Measurements from ENCODE around the gene UBQLN4. TPM values are rescaled to one million over a fixed set of nuclear protein-coding genes. Genes with fewer than 3 reads are reported as not detected.

Gene UBQLN4
- total and polyA plus RNA-seq, 4 donors, result 7.4 to 17.8 (median 11.3) TPM

DNA sequence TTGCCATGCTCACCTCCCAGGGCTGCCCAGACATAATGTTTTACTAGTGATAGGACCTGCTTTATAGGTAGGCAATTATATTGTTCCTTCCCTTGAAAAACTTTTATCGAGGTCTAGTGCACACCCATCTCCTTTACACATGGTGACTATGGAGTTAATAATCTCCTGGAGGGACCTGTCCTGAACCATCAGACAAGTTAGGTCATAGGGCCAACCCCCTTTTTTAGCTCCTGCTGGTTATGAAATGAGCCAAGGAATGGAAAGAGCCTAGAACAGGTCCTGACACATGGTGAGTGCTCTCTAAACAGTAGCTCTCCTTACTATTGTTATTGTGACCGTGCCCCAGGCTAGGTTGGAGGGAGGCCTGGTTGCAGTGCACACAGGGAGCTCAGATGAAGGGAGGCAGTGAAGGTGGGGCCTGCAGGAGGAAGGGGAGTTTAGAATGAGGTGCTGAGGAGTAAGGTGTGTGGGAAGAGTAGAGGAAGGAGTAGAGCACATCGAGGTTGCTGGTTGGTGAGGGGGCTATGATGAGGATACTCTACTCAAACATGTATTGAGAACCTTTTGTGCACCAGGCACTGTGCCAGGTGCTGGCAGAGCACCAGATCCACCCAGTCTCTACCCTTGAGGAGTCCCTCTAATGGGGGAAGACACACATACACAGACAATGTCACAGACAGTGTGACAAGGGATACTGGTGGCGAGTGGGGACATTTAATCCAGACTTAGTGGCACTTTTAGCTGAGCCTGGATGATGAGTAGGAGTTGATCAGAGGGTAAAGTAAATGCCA is 46.8 kb upstream of the UBQLN4 start:
- 85% methylated on average over 4 of the region's 4 CpGs for WGBS
- DNase-seq (ENCODE audit: low spot score), result no peak
- no peak overlapping the region for H3K27ac ChIP-seq (ENCODE audit: low read depth in 1 of 2, low read length in 2 of 2)

DNA sequence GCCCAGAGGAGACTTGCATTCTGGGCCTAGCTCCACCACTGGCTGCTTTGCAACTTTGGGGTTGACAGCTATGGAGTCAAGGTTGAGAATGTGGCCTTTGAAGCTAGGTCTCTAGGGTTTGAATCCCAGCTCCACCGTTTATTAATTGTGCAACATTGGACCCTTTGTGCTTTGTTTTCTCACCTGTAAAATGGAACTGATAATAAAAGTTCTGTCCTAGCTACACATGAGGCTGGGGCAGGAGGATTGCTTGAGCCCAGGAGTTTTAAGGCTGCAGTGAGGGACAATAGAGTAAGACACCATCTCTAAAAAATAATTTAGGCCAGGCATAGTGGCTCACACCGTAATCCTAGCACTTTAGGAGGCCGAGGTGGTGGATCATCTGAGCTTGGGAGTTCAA is 45.7 kb upstream of the UBQLN4 start:
- H3K36me3 ChIP-seq (ENCODE audit: control insufficient read depth in 4 of 4, insufficient read depth in 3 of 4, low read depth in 1 of 4, low read length in 3 of 4), result no peaks in the 10 kb centered on the region
- H3K9ac ChIP-seq (ENCODE audit: low read depth in 1 of 2, low read length in 2 of 2), result no peak overlapping the region
- peaks cover 0 to 9% (median 2%) of the 10 kb centered on the region in 4 donors for H3K4me1 ChIP-seq (ENCODE audit: control insufficient read depth in 4 of 4, insufficient read depth in 4 of 4, low read length in 3 of 4)
- no peak for DNase-seq (ENCODE audit: low spot score)
- H3K27ac ChIP-seq (ENCODE audit: low read depth in 1 of 2, low read length in 2 of 2), result no peak overlapping the region
- no peaks in the 10 kb centered on the region for H3K27me3 ChIP-seq (ENCODE audit: control insufficient read depth in 4 of 4, insufficient read depth in 4 of 4, low read length in 3 of 4)
- 73% methylated on average over 3 of the region's 3 CpGs for WGBS
- TF ChIP-seq, protein P1, sequence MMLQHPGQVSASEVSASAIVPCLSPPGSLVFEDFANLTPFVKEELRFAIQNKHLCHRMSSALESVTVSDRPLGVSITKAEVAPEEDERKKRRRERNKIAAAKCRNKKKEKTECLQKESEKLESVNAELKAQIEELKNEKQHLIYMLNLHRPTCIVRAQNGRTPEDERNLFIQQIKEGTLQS (IDR thresholded peaks at IDR 0.05), result no peak
- TF ChIP-seq SP1 (IDR thresholded peaks at IDR 0.05), result no peak
- TF ChIP-seq YY1 (IDR thresholded peaks at IDR 0.05), result no peak
- no peak for TF ChIP-seq CTCF (IDR thresholded peaks at IDR 0.05; ENCODE audit: low read depth, low read length, missing input control)
- TF ChIP-seq RXRA (IDR thresholded peaks at IDR 0.05), result no peak
- TF ChIP-seq MAX (IDR thresholded peaks at IDR 0.05), result no peak
- no peak for TF ChIP-seq REST (IDR thresholded peaks at IDR 0.05)
- no peak for TF ChIP-seq NR2F2 (IDR thresholded peaks at IDR 0.05)
- TF ChIP-seq EGR1 (IDR thresholded peaks at IDR 0.05; ENCODE audit: low read depth in 2 of 2), result no peak
- no peak for TF ChIP-seq JUND (IDR thresholded peaks at IDR 0.05)
- no peak for TF ChIP-seq FOXA2 (IDR thresholded peaks at IDR 0.05)
- no peak for TF ChIP-seq HNF4G (IDR thresholded peaks at IDR 0.05)
- no peak for TF ChIP-seq RAD21 (IDR thresholded peaks at IDR 0.05)
- no peak for TF ChIP-seq FOXA1 (IDR thresholded peaks at IDR 0.05)
- no peak for TF ChIP-seq TAF1 (conservative IDR thresholded peaks at IDR 0.05)
- no peak for TF ChIP-seq HNF4A (conservative IDR thresholded peaks at IDR 0.05)
- TF ChIP-seq, protein P2, sequence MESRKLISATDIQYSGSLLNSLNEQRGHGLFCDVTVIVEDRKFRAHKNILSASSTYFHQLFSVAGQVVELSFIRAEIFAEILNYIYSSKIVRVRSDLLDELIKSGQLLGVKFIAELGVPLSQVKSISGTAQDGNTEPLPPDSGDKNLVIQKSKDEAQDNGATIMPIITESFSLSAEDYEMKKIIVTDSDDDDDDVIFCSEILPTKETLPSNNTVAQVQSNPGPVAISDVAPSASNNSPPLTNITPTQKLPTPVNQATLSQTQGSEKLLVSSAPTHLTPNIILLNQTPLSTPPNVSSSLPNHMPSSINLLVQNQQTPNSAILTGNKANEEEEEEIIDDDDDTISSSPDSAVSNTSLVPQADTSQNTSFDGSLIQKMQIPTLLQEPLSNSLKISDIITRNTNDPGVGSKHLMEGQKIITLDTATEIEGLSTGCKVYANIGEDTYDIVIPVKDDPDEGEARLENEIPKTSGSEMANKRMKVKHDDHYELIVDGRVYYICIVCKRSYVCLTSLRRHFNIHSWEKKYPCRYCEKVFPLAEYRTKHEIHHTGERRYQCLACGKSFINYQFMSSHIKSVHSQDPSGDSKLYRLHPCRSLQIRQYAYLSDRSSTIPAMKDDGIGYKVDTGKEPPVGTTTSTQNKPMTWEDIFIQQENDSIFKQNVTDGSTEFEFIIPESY (IDR thresholded peaks at IDR 0.05), result no peak
- no peaks in the 10 kb centered on the region for H3K9me3 ChIP-seq (ENCODE audit: control insufficient read depth in 4 of 4, low read length in 3 of 4)
- no peak overlapping the region for H3K4me3 ChIP-seq (ENCODE audit: low read depth in 1 of 3, low read length in 3 of 3)

More for the DNA sequence above, 46.8 kb upstream of the UBQLN4 start:
- Histone ChIP-seq H3K9me3 (ENCODE audit: control insufficient read depth in 4 of 4, low read length in 3 of 4) (no peaks in the 10 kb centered on the region), H3K4me1 (ENCODE audit: control insufficient read depth in 4 of 4, insufficient read depth in 4 of 4, low read length in 3 of 4) (peaks cover 0 to 12% (median 5%) of the 10 kb centered on the region in 4 donors), H3K9ac (ENCODE audit: low read depth in 1 of 2, low read length in 2 of 2) (no peak overlapping the region), H3K27me3 (ENCODE audit: control insufficient read depth in 4 of 4, insufficient read depth in 4 of 4, low read length in 3 of 4) (no peaks in the 10 kb centered on the region), H3K36me3 (ENCODE audit: control insufficient read depth in 4 of 4, insufficient read depth in 3 of 4, low read depth in 1 of 4, low read length in 3 of 4) (no peaks in the 10 kb centered on the region), H3K4me3 (ENCODE audit: low read depth in 1 of 3, low read length in 3 of 3) (no peak overlapping the region)
- TF ChIP-seq CTCF (IDR thresholded peaks at IDR 0.05; ENCODE audit: low read depth, low read length, missing input control), result no peak
- no peak for TF ChIP-seq EGR1 (IDR thresholded peaks at IDR 0.05; ENCODE audit: low read depth in 2 of 2)

All from liver (tissue), 9 donors.